ENCODE data around the gene SLC27A5. TPM values are rescaled to one million over a fixed set of nuclear protein-coding genes. Genes with fewer than 3 reads are reported as not detected.

Gene SLC27A5
- total and polyA plus RNA-seq, 9 of the 15 experiments (the other 6 are each of a cell fraction or from before 2014, with no cell fraction given), result 42.2 to 318 (median 64.7) TPM

DNA sequence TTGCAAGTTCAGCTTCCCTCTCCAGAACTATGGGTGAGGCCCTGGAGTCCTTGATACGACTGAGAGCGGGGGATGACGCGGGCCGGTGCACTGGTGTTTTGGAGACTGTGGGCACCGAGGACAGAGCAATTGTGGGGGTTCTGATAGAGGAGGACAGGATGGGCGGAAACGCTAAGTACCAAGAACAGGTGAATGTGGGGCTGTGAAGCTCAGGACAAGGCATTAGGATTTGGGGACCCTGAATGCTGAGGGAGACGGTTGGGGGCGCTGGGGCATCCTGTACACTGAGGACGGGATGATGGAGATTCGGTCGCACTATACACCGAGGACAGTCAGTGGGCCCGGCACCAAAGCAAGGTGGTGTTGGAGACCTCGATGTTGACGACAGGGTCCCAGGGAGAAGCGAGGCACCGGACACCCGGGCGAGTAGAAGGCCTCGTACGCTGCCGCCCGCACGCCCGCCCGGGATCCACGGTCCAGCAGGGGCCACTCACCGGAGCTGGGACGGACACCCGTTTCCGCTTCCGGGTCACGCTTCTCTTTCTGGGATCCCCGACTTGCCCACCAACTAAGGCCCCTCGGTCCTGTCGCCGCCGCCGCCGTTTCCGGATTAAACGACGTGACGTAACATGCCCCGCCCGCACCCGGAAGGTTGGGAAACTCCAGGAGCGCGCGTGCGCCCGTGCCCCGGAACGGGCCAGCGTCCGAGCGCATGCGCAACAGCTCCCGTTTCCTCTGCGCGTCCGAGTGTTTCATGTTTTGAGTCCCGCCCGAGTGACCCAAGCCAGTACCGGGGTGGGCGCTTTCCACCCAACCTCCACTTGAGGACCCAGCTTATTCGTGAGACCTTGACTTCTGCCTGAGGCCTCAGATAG is 42.9 kb upstream of the SLC27A5 start, which contains the start of gene CHMP2A (continued):
- TF ChIP-seq, protein P1, sequence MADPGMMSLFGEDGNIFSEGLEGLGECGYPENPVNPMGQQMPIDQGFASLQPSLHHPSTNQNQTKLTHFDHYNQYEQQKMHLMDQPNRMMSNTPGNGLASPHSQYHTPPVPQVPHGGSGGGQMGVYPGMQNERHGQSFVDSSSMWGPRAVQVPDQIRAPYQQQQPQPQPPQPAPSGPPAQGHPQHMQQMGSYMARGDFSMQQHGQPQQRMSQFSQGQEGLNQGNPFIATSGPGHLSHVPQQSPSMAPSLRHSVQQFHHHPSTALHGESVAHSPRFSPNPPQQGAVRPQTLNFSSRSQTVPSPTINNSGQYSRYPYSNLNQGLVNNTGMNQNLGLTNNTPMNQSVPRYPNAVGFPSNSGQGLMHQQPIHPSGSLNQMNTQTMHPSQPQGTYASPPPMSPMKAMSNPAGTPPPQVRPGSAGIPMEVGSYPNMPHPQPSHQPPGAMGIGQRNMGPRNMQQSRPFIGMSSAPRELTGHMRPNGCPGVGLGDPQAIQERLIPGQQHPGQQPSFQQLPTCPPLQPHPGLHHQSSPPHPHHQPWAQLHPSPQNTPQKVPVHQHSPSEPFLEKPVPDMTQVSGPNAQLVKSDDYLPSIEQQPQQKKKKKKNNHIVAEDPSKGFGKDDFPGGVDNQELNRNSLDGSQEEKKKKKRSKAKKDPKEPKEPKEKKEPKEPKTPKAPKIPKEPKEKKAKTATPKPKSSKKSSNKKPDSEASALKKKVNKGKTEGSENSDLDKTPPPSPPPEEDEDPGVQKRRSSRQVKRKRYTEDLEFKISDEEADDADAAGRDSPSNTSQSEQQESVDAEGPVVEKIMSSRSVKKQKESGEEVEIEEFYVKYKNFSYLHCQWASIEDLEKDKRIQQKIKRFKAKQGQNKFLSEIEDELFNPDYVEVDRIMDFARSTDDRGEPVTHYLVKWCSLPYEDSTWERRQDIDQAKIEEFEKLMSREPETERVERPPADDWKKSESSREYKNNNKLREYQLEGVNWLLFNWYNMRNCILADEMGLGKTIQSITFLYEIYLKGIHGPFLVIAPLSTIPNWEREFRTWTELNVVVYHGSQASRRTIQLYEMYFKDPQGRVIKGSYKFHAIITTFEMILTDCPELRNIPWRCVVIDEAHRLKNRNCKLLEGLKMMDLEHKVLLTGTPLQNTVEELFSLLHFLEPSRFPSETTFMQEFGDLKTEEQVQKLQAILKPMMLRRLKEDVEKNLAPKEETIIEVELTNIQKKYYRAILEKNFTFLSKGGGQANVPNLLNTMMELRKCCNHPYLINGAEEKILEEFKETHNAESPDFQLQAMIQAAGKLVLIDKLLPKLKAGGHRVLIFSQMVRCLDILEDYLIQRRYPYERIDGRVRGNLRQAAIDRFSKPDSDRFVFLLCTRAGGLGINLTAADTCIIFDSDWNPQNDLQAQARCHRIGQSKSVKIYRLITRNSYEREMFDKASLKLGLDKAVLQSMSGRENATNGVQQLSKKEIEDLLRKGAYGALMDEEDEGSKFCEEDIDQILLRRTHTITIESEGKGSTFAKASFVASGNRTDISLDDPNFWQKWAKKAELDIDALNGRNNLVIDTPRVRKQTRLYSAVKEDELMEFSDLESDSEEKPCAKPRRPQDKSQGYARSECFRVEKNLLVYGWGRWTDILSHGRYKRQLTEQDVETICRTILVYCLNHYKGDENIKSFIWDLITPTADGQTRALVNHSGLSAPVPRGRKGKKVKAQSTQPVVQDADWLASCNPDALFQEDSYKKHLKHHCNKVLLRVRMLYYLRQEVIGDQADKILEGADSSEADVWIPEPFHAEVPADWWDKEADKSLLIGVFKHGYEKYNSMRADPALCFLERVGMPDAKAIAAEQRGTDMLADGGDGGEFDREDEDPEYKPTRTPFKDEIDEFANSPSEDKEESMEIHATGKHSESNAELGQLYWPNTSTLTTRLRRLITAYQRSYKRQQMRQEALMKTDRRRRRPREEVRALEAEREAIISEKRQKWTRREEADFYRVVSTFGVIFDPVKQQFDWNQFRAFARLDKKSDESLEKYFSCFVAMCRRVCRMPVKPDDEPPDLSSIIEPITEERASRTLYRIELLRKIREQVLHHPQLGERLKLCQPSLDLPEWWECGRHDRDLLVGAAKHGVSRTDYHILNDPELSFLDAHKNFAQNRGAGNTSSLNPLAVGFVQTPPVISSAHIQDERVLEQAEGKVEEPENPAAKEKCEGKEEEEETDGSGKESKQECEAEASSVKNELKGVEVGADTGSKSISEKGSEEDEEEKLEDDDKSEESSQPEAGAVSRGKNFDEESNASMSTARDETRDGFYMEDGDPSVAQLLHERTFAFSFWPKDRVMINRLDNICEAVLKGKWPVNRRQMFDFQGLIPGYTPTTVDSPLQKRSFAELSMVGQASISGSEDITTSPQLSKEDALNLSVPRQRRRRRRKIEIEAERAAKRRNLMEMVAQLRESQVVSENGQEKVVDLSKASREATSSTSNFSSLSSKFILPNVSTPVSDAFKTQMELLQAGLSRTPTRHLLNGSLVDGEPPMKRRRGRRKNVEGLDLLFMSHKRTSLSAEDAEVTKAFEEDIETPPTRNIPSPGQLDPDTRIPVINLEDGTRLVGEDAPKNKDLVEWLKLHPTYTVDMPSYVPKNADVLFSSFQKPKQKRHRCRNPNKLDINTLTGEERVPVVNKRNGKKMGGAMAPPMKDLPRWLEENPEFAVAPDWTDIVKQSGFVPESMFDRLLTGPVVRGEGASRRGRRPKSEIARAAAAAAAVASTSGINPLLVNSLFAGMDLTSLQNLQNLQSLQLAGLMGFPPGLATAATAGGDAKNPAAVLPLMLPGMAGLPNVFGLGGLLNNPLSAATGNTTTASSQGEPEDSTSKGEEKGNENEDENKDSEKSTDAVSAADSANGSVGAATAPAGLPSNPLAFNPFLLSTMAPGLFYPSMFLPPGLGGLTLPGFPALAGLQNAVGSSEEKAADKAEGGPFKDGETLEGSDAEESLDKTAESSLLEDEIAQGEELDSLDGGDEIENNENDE (IDR thresholded peaks at IDR 0.05; ENCODE audit: low read depth, low read length), result no peak
- no peak for TF ChIP-seq SMARCB1 (IDR thresholded peaks at IDR 0.05; ENCODE audit: insufficient read length, low read depth)
- no peak for TF ChIP-seq RBM34 (IDR thresholded peaks at IDR 0.05; ENCODE audit: borderline replicate concordance, insufficient read depth, low read length)
- no peak for TF ChIP-seq FOS (IDR thresholded peaks at IDR 0.05; ENCODE audit: extremely low read depth, insufficient read length)
- TF ChIP-seq HOXB6 (CRISPR knock-in tag; IDR thresholded peaks at IDR 0.05; ENCODE audit: borderline replicate concordance), result no peak; the same call in 1 of the 2 replicates
- 0 out of 2 replicates have a peak, but pooled peaks have one; percentile 40 for TF ChIP-seq GTF2F1 (IDR thresholded peaks at IDR 0.05; ENCODE audit: low read depth, low read length)
- TF ChIP-seq, protein P2, sequence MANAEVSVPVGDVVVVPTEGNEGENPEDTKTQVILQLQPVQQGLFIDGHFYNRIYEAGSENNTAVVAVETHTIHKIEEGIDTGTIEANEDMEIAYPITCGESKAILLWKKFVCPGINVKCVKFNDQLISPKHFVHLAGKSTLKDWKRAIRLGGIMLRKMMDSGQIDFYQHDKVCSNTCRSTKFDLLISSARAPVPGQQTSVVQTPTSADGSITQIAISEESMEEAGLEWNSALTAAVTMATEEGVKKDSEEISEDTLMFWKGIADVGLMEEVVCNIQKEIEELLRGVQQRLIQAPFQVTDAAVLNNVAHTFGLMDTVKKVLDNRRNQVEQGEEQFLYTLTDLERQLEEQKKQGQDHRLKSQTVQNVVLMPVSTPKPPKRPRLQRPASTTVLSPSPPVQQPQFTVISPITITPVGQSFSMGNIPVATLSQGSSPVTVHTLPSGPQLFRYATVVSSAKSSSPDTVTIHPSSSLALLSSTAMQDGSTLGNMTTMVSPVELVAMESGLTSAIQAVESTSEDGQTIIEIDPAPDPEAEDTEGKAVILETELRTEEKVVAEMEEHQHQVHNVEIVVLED (CRISPR knock-in tag; IDR thresholded peaks at IDR 0.05), result peak; percentile 76
- peak; percentile 81 for TF ChIP-seq PKNOX1 (IDR thresholded peaks at IDR 0.05)
- no peak for TF ChIP-seq MLLT1 (IDR thresholded peaks at IDR 0.05)
- TF ChIP-seq KLF13 (tag; IDR thresholded peaks at IDR 0.05; ENCODE audit: borderline replicate concordance, low read depth), result no peak
- peak; percentile 83 for TF ChIP-seq ZFPM2 (CRISPR knock-in tag; IDR thresholded peaks at IDR 0.05)

All from K562 (cell line).